Fibroblast of pulmonary artery (primary cell): Measurements from ENCODE around the gene LTBP2.

Experiments
- DNase-seq: peaks from one replicate; pipeline ENCODE4 v3.0.0-alpha.2; 2010; ENCODE audit warnings: low read depth
- H3K4me3 ChIP-seq: replicated peaks from 2 replicates; pipeline ENCODE4 v1.5.1; 2011; ENCODE audit warnings: low read depth, mild to moderate bottlenecking, control low read depth, low read length, moderate library complexity
- CTCF ChIP-seq: IDR thresholded peaks from 2 replicates; pipeline ENCODE4 v1.5.1; 2011; ENCODE audit warnings: mild to moderate bottlenecking, control low read depth, low read length, inconsistent platforms; ENCODE audit errors: missing control alignments

Gene LTBP2

GRCh38 chr14:74596741-74597450 is 15.1 kb downstream of the LTBP2 start:
- TF ChIP-seq CTCF = no peak
- peak; percentile 94 for DNase-seq
- H3K4me3 ChIP-seq = no peak overlapping the region

GRCh38 chr14:74595006-74595735 is 16.9 kb downstream of the LTBP2 start:
- TF ChIP-seq CTCF = no peak
- DNase-seq = peak; percentile 75
- no peak overlapping the region for H3K4me3 ChIP-seq

- no peak overlapping the region for H3K4me3 ChIP-seq
- TF ChIP-seq CTCF = no peak
- no peak for DNase-seq
These were observed 17.4 kb downstream of the LTBP2 start for GRCh38 chr14:74594606-74595005.

GRCh38 chr14:74594029-74594428 is 18.0 kb downstream of the LTBP2 start:
- TF ChIP-seq CTCF = no peak
- no peak overlapping the region for H3K4me3 ChIP-seq
- DNase-seq = no peak

GRCh38 chr14:74593241-74593953 is 18.6 kb downstream of the LTBP2 start:
- peak; percentile 56 for DNase-seq
- no peak overlapping the region for H3K4me3 ChIP-seq
- no peak for TF ChIP-seq CTCF

- no peak for TF ChIP-seq CTCF
- no peak for DNase-seq
These were observed 19.4 kb downstream of the LTBP2 start for GRCh38 chr14:74592476-74593201.

More at GRCh38 chr14:74592476-74593201, 19.4 kb downstream of the LTBP2 start:
- H3K4me3 ChIP-seq = no peak overlapping the region
